HG02678 (cell line): ENCODE measurements around the gene RAB15.

Source experiments
- ATAC-seq: cut with Tn5 transposase; IDR thresholded peaks from one replicate; pipeline ENCODE4 v1.9.1; 2021; ENCODE audit warnings: mild to moderate bottlenecking, moderate library complexity; ENCODE audit not compliant: unreplicated experiment

Gene RAB15

GRCh38 chr14:64990939-64991338 is 18.8 kb upstream of the RAB15 start:
- ATAC-seq: no peak

GRCh38 chr14:64990296-64990695 is 18.2 kb upstream of the RAB15 start:
- no peak for ATAC-seq

- ATAC-seq: no peak
Measured at GRCh38 chr14:64987438-64987767, 15.3 kb upstream of the RAB15 start.

DNA sequence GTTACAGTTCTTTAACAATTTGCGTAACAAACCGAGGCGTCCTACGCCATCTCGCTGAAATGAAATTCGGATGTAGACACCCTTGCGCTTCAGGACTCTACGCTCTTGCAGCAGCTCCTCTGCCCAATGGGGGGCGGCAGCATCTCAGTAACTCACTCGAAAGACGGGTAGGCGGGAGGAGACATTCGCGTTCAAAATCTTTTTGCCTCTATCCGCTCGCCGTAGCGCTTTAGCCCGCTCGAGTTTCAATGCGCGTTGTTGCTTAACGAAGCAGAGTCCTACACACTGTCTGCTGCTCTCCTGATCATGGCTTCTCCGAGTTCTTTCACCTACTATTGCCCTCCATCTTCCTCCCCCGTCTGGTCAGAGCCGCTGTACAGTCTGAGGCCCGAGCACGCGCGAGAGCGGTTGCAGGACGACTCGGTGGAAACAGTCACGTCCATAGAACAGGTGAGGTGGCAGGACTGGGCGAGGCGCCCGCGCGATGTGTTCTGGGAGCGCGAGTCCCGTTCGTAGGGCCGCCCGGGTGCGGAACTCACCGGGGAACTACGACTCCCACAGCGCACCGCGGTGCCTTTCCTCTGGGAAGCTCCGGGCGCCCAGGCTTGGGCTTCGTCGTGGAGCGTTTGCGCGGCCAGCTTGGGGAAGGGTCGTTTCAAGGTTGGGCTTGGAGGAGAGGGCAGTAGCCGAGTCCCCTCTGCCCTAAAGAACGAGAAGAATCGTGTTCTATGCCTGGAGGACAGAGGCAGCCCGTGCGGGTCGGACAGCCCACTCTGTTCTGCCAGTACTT is 14.7 kb upstream of the RAB15 start, which contains the start of gene FNTB:
TSS of gene FNTB (plus strand) at position 248 of the 790 bp plus-strand sequence. CDS start at position 307, 59 bp downstream.
- peak; percentile 94 for ATAC-seq

DNA sequence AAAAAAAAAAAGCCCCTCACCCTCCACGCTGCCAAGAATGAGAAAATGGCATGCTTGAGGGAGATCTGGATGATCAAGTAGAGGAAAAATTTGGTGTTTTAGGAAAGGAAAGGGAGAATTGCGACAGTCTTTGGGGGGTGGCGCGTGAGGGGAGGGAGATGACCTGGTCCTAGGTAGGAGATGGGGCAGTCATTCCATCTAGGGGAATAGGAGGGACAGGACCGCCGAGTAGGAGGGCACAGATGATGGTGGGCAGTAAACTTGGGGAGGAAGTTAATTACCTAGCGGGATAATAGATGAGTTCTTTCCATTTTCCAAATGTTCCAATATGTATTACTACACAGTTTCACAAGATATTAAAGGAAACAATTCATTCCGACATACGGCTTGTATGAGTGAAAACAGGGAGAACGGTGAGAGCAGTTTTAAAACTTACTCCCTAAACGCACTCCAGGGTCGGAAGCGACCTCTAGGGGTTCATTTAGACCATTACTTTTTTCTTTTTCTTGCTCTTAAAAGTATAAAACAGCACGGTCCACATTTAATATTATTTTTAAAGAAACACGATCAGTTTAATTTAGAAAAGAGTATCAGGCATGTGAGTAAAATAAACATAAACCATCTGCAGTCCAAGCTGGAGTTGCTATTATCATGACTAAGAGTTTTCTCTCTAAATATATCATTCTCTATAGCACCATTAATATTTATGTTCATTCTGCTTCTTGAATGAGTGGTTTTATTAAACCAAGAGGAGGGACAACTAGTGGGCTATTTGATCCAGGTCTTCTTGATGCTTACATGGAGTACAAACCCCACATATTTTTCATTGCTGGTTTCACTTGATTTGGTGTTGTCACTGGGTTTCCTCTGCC is 11.5 kb upstream of the RAB15 start:
- no peak for ATAC-seq

GRCh38 chr14:64979336-64980074 is 7.4 kb upstream of the RAB15 start:
- no peak for ATAC-seq

- no peak for ATAC-seq
Measured at GRCh38 chr14:64974563-64974962, 2.4 kb upstream of the RAB15 start.

DNA sequence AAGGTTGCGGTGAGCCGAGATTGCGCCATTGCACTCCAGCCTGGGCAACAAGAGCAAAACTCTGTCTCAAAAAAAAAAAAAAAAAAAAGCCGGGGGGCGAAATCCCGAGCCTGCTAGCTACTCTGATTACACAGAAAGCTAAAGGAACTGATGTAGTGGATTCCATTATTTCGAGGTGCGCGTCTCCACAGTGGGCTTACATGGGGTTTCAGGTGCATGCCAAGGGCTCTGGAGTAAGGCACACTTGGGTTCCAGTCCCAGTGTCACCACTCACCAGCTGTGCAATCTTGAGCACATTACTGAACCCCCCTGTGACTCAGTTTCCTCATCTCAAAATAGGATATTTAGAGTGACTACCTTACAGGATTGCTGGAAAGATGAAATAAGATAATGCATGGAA is 1.7 kb upstream of the RAB15 start:
- no peak for ATAC-seq

GRCh38 chr14:64973026-64973442 is 898 bp upstream of the RAB15 start:
- ATAC-seq: no peak

- ATAC-seq: no peak
Measured at GRCh38 chr14:64971491-64971942, 619 bp downstream of the RAB15 start.

DNA sequence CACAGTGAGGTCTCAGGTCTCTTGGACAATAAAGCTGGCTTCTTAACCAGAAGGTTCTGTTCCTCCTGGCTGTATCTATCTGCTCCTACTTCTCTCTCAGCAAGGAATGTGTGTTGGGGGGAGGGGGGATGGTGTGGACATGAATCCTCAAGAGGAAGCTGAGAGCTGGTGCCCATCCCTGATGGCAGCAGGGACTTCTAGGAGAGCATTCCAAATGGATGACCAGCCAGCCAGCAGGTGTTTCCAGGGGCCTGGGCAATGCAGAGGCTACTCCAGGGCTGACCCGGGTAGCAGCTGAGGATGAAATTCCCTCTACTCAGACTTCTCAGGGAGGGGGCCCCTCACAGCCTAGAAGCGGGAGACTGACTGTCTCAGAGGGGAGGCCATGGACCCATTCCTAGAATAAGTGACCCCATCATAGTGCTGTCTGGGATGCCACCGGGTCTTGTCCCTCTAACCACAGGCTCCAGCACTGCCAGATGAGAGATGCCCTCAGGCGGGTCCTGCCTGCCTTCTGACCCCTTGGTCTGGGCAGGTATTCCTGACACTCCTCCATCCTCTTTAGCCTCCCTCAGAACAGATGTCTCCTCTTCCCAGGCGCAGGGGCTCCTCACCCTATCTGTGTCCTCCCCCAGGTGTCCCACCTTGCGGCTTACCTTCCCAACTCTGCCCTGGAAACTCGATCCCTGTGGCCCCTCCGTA is 1.2 kb downstream of the RAB15 start:
- ATAC-seq: no peak

DNA sequence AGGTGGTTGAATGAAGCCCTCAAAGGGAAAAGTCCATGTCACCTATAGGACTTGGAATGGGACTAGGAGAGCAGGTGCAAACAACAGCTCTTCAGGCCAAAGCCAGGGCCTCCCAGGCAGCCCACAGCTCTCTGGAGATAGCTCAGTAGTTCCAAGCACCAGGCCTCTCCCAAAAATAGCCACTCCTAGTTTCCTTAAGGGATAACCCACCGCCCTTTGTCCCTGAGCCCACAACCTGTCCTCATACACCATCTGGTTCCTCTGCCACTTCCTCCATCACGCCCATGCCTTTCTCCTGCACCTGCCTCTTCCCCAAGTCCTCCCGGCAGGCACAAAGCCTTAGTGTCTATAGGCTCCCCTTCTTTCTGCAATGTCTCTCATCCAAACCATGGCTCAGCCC is 2.1 kb downstream of the RAB15 start:
- ATAC-seq: no peak

DNA sequence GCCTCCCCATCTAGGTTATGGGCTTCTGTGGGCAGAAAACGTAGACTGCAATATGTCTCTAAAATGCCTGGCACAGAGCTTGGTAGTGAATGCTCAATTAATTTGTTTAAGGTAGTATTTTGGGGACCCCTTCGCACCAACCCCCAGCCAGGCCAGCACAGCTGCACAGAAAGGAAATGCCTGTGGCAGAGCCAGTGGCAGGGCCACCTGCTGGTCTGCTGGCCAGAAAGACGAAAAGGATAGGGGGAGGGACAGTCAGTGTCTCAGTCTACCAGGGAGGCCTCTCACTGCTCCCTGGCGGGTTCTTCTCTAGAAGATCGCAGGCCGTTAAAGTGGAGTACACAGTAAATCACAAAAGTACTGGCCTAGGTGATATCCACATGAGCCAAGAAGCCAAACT is 3.5 kb downstream of the RAB15 start:
- ATAC-seq: no peak

- ATAC-seq: no peak
Measured at GRCh38 chr14:64968167-64968566, 4.0 kb downstream of the RAB15 start.

GRCh38 chr14:64966976-64967375 is 5.2 kb downstream of the RAB15 start:
- ATAC-seq: no peak

DNA sequence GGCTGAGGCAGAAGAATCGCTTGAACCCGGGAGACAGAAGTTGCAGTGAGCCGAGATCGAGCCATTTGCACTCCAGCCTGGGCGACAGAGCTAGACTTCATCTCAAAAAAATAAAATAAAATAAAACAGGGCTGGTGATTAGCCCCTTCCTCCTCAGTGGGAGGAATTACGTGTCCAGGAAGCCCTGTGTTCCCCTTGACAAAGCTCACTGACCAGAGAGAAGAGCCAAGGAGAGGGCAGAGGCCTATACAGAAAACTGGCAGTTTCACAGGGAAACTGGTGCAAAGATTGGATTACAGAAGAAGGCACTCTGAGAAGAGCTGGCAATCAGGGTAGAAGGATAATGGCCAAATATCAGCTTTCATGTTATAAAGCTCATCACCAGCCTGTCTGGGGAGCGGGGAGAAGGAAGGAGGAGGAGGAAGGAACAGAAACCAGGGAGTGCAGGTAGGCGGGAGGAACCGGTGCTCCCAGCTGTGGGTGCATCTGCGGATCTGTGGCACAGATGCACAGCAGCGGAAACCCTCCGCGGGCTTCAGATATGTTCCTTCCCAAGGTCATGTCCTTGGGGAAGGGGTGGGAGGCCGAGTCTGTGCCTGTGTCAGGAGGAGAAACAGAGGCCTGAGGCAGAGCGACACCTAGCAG is 6.7 kb downstream of the RAB15 start:
- no peak for ATAC-seq

DNA sequence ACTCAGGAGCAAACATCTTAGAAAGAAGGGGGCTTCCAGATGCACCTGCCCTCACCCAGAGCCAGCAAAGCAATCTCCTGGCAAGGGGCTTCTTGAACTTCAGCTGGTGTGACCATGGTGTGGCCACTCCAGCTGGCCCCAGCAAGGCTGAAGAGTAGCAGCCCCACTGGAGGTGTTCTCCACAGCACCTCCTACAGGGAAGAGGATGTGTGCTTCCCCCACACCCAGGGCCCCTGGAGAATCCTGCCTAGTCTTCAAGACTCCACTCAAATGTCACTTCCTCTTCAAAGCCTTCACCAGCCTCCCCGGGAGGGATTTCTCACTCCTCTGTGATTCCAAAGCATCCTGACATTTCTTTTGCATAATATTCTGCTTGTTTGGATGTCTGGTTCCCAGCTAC is 8.5 kb downstream of the RAB15 start:
- no peak for ATAC-seq

DNA sequence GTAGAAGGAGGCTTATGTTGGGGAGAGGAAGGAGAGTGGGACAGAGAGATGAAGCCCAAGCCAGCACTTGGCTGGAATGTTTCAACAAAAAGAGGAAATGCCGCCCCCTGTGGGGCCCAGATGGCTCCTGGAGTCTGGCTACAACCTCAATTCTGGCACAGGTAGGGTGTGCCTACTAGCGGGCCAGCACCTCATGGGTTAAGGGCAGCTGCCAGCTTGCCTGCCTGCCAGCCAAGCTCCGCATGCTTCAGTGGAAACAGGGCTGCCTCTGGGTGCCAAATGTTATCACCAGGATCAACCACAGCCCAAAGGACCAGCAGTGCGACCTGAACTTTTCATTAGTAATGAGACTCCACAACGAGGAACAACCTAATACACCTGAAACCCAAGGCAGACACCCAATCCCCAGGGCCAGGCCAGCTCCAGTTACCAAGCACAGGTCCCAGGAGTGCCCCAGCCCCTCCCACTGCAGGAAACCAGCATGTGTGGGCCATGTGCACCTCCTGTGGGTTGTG is 11.3 kb downstream of the RAB15 start:
- no peak for ATAC-seq

- ATAC-seq: no peak
Measured at GRCh38 chr14:64958743-64959142, 13.4 kb downstream of the RAB15 start.

GRCh38 chr14:64958201-64958600 is 13.9 kb downstream of the RAB15 start:
- ATAC-seq: no peak
